ENCODE results near the gene C4orf50.

DNA sequence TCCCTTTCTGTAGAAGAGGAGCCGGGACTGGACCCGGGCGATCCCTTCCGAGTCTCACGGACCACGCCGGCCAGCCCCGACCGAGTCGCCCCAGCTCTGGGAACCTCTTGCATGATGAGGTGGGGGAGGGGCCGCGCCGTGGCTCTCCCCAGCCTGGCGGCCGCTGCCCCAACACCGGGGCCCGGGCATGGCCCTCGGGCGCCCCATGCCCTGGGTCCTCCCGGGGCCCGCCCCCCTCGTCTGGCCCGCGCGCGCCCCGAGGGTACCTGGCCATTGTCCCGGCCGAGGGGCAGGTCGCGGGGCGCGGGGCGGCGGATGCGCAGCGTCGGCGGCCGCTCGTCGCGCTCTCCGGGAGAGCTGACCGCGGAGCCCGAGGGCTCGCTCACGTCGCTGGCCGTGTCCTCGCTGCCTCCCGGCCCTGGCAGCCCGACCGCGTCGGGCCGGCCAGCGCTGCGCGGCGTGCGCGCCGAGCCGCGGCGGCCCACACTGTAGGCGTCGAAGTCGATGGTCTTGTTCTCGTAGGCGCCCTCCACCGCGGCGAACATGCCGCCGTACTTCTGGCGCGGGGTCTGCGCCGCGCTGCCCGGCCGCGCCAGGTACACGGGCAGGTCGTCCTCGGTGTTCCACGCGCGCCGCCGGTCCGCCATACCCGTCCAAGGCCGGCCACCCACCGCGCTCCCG is 125.8 kb downstream of the C4orf50 start:
- no peak for TF ChIP-seq EZH2 (optimal IDR thresholded peaks at IDR 0.05; ENCODE audit: low read depth, low read length)
- TF ChIP-seq, protein P1, sequence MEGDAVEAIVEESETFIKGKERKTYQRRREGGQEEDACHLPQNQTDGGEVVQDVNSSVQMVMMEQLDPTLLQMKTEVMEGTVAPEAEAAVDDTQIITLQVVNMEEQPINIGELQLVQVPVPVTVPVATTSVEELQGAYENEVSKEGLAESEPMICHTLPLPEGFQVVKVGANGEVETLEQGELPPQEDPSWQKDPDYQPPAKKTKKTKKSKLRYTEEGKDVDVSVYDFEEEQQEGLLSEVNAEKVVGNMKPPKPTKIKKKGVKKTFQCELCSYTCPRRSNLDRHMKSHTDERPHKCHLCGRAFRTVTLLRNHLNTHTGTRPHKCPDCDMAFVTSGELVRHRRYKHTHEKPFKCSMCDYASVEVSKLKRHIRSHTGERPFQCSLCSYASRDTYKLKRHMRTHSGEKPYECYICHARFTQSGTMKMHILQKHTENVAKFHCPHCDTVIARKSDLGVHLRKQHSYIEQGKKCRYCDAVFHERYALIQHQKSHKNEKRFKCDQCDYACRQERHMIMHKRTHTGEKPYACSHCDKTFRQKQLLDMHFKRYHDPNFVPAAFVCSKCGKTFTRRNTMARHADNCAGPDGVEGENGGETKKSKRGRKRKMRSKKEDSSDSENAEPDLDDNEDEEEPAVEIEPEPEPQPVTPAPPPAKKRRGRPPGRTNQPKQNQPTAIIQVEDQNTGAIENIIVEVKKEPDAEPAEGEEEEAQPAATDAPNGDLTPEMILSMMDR (IDR thresholded peaks at IDR 0.05; ENCODE audit: low read length), result no peak
- no peak for TF ChIP-seq EZH2phosphoT487 (IDR thresholded peaks at IDR 0.05; ENCODE audit: low read length)
